Right renal cortex interstitium (tissue), 3 donors: Measurements from ENCODE around the gene RCE1. TPM values are rescaled to one million over a fixed set of nuclear protein-coding genes. Genes with fewer than 3 reads are reported as not detected.

Experiments
- DNase-seq, 3 donors: peaks; one replicate each; pipeline ENCODE4 v3.0.0-alpha.2; 2013; ENCODE audit warnings: low read depth in 3 of 3, low spot score in 2 of 3
- polyA plus RNA-seq, 3 donors: library from polyadenylated mRNA; unstranded; fragments of 120-200 nt; gene quantifications; one replicate each; pipeline ENCODE4 v1.2.1, GENCODE V29; 2013; ENCODE audit not compliant: insufficient read length in 3 of 3

RCE1 gene
- polyA plus RNA-seq, 3 donors: 16.7 to 23.2 (median 20.0) TPM

- DNase-seq: no peak
These were observed 25.0 kb downstream of the RCE1 start for GRCh38 chr11:66868082-66868725.

GRCh38 chr11:66868726-66869566 is 25.7 kb downstream of the RCE1 start:
- no peak for DNase-seq

- no peak for DNase-seq
These were observed 26.3 kb downstream of the RCE1 start for GRCh38 chr11:66869567-66869870.

- DNase-seq: no peak
These were observed 26.9 kb downstream of the RCE1 start for GRCh38 chr11:66870131-66870530.

- DNase-seq: no peak
These were observed 27.6 kb downstream of the RCE1 start for GRCh38 chr11:66870616-66871520.

- DNase-seq: no peak
These were observed 28.3 kb downstream of the RCE1 start for GRCh38 chr11:66871521-66871901.

GRCh38 chr11:66874232-66874631 is 31.0 kb downstream of the RCE1 start:
- DNase-seq: no peak

GRCh38 chr11:66875378-66875777 is 32.1 kb downstream of the RCE1 start:
- DNase-seq: no peak

- no peak for DNase-seq
These were observed 34.5 kb downstream of the RCE1 start for GRCh38 chr11:66877588-66878385.

- DNase-seq: no peak
These were observed 35.2 kb downstream of the RCE1 start for GRCh38 chr11:66878474-66878873.

- no peak for DNase-seq
These were observed 35.8 kb downstream of the RCE1 start for GRCh38 chr11:66879000-66879399.

- no peak for DNase-seq
These were observed 36.3 kb downstream of the RCE1 start for GRCh38 chr11:66879583-66879982.

GRCh38 chr11:66879999-66880398 is 36.8 kb downstream of the RCE1 start:
- no peak for DNase-seq

- DNase-seq: no peak
These were observed 37.5 kb downstream of the RCE1 start for GRCh38 chr11:66880496-66881450.

GRCh38 chr11:66881451-66881835 is 38.2 kb downstream of the RCE1 start:
- no peak for DNase-seq

GRCh38 chr11:66881927-66882452 is 38.7 kb downstream of the RCE1 start:
- no peak for DNase-seq

GRCh38 chr11:66882561-66883015 is 39.3 kb downstream of the RCE1 start:
- DNase-seq: no peak

- DNase-seq: no peak
These were observed 40.0 kb downstream of the RCE1 start for GRCh38 chr11:66883016-66883965.
